ENCODE data around the gene ARL6IP1.
"Not testable (repeated sequence)": the region's sequence is repeated elsewhere in the genome, so short reads cannot be mapped to it uniquely, and the experiment has no call there.

Gene ARL6IP1

GRCh38 chr16:18767217-18767616 is 34.1 kb downstream of the ARL6IP1 start:
- H3K79me1 ChIP-seq (ENCODE audit: low read length); H2BK120ac ChIP-seq (ENCODE audit: low read depth, low read length); H3K23ac ChIP-seq (ENCODE audit: low read length); H4K5ac ChIP-seq (ENCODE audit: low read length); DNase-seq; H3K4me2 ChIP-seq (ENCODE audit: low read length); H3K9ac ChIP-seq (ENCODE audit: low read length); H3K27ac ChIP-seq (ENCODE audit: low read depth, low read length); H3K4ac ChIP-seq (ENCODE audit: low read depth, low read length); H3K4me1 ChIP-seq (ENCODE audit: control insufficient read depth, low read depth, low read length); H3K56ac ChIP-seq (ENCODE audit: low read length); H3K18ac ChIP-seq (ENCODE audit: low read length); H4K8ac ChIP-seq (ENCODE audit: low read depth, low read length); H3K36me3 ChIP-seq (ENCODE audit: control insufficient read depth, insufficient read depth, low read length); H2AK5ac ChIP-seq (ENCODE audit: low read length); H3K27me3 ChIP-seq (ENCODE audit: insufficient read depth, low read length, poor library complexity); H3K79me2 ChIP-seq (ENCODE audit: control insufficient read depth, insufficient read depth, low read length); H2BK15ac ChIP-seq (replicated peaks; ENCODE audit: low read depth); H2BK5ac ChIP-seq (ENCODE audit: low read length); H3K4me3 ChIP-seq (ENCODE audit: low read length): not testable (repeated sequence)
- WGBS (ENCODE audit: extremely low coverage, insufficient coverage, low lambda C conversion rate), result no CpG with 5 or more reads among the region's 7 CpGs

GRCh38 chr16:18762713-18763112 is 38.6 kb downstream of the ARL6IP1 start:
- H2BK15ac ChIP-seq (replicated peaks; ENCODE audit: low read depth); H3K4me2 ChIP-seq (ENCODE audit: low read length); DNase-seq; H3K4me1 ChIP-seq (ENCODE audit: control insufficient read depth, low read depth, low read length); H3K27me3 ChIP-seq (ENCODE audit: insufficient read depth, low read length, poor library complexity); H2BK5ac ChIP-seq (ENCODE audit: low read length); H3K4ac ChIP-seq (ENCODE audit: low read depth, low read length); H3K36me3 ChIP-seq (ENCODE audit: control insufficient read depth, insufficient read depth, low read length); H3K4me3 ChIP-seq (ENCODE audit: low read length); H3K79me2 ChIP-seq (ENCODE audit: control insufficient read depth, insufficient read depth, low read length); H3K18ac ChIP-seq (ENCODE audit: low read length); H3K23ac ChIP-seq (ENCODE audit: low read length); H3K56ac ChIP-seq (ENCODE audit: low read length); H3K9ac ChIP-seq (ENCODE audit: low read length); H3K79me1 ChIP-seq (ENCODE audit: low read length); H3K27ac ChIP-seq (ENCODE audit: low read depth, low read length); H4K5ac ChIP-seq (ENCODE audit: low read length); H4K8ac ChIP-seq (ENCODE audit: low read depth, low read length); H2AK5ac ChIP-seq (ENCODE audit: low read length); H2BK120ac ChIP-seq (ENCODE audit: low read depth, low read length): not testable (repeated sequence)
- WGBS (ENCODE audit: extremely low coverage, insufficient coverage, low lambda C conversion rate), result no CpG with 5 or more reads among the region's 5 CpGs

- not testable (repeated sequence) for H3K79me1 ChIP-seq (ENCODE audit: low read length); H2BK120ac ChIP-seq (ENCODE audit: low read depth, low read length); H4K5ac ChIP-seq (ENCODE audit: low read length); H2BK15ac ChIP-seq (replicated peaks; ENCODE audit: low read depth); H3K4me3 ChIP-seq (ENCODE audit: low read length); H3K23ac ChIP-seq (ENCODE audit: low read length); H3K9ac ChIP-seq (ENCODE audit: low read length); H3K79me2 ChIP-seq (ENCODE audit: control insufficient read depth, insufficient read depth, low read length); H4K8ac ChIP-seq (ENCODE audit: low read depth, low read length); H3K4me1 ChIP-seq (ENCODE audit: control insufficient read depth, low read depth, low read length); H3K27ac ChIP-seq (ENCODE audit: low read depth, low read length); H2BK5ac ChIP-seq (ENCODE audit: low read length); H3K18ac ChIP-seq (ENCODE audit: low read length); H3K36me3 ChIP-seq (ENCODE audit: control insufficient read depth, insufficient read depth, low read length); H3K27me3 ChIP-seq (ENCODE audit: insufficient read depth, low read length, poor library complexity); H3K4me2 ChIP-seq (ENCODE audit: low read length); H2AK5ac ChIP-seq (ENCODE audit: low read length); H3K4ac ChIP-seq (ENCODE audit: low read depth, low read length)
- no CpG with 5 or more reads among the region's 21 CpGs for WGBS (ENCODE audit: extremely low coverage, insufficient coverage, low lambda C conversion rate)
- DNase-seq, result peak; percentile 6
- peak overlapping the region; percentile 15 for H3K56ac ChIP-seq (ENCODE audit: low read length)
Measured at GRCh38 chr16:18759598-18760520, 41.5 kb downstream of the ARL6IP1 start.

GRCh38 chr16:18757960-18758660 is 43.2 kb downstream of the ARL6IP1 start:
- H3K4ac ChIP-seq (ENCODE audit: low read depth, low read length); H3K36me3 ChIP-seq (ENCODE audit: control insufficient read depth, insufficient read depth, low read length); H2BK5ac ChIP-seq (ENCODE audit: low read length); H3K79me1 ChIP-seq (ENCODE audit: low read length); H3K27me3 ChIP-seq (ENCODE audit: insufficient read depth, low read length, poor library complexity); H3K4me2 ChIP-seq (ENCODE audit: low read length); H2BK15ac ChIP-seq (replicated peaks; ENCODE audit: low read depth); H3K79me2 ChIP-seq (ENCODE audit: control insufficient read depth, insufficient read depth, low read length); H3K18ac ChIP-seq (ENCODE audit: low read length); H3K23ac ChIP-seq (ENCODE audit: low read length); H2AK5ac ChIP-seq (ENCODE audit: low read length); H3K4me3 ChIP-seq (ENCODE audit: low read length); H4K8ac ChIP-seq (ENCODE audit: low read depth, low read length); H3K27ac ChIP-seq (ENCODE audit: low read depth, low read length); H4K5ac ChIP-seq (ENCODE audit: low read length); H2BK120ac ChIP-seq (ENCODE audit: low read depth, low read length); H3K56ac ChIP-seq (ENCODE audit: low read length); H3K4me1 ChIP-seq (ENCODE audit: control insufficient read depth, low read depth, low read length); H3K9ac ChIP-seq (ENCODE audit: low read length); DNase-seq: not testable (repeated sequence)
- no CpG with 5 or more reads among the region's 10 CpGs for WGBS (ENCODE audit: extremely low coverage, insufficient coverage, low lambda C conversion rate)

- not testable (repeated sequence) for H3K27me3 ChIP-seq (ENCODE audit: insufficient read depth, low read length, poor library complexity); H3K4ac ChIP-seq (ENCODE audit: low read depth, low read length); H2BK120ac ChIP-seq (ENCODE audit: low read depth, low read length); DNase-seq; H3K4me3 ChIP-seq (ENCODE audit: low read length); H3K56ac ChIP-seq (ENCODE audit: low read length); H2BK15ac ChIP-seq (replicated peaks; ENCODE audit: low read depth); H3K4me2 ChIP-seq (ENCODE audit: low read length); H3K9ac ChIP-seq (ENCODE audit: low read length); H2BK5ac ChIP-seq (ENCODE audit: low read length); H3K4me1 ChIP-seq (ENCODE audit: control insufficient read depth, low read depth, low read length); H3K36me3 ChIP-seq (ENCODE audit: control insufficient read depth, insufficient read depth, low read length); H3K18ac ChIP-seq (ENCODE audit: low read length); H4K5ac ChIP-seq (ENCODE audit: low read length); H2AK5ac ChIP-seq (ENCODE audit: low read length); H3K79me1 ChIP-seq (ENCODE audit: low read length); H4K8ac ChIP-seq (ENCODE audit: low read depth, low read length); H3K27ac ChIP-seq (ENCODE audit: low read depth, low read length); H3K79me2 ChIP-seq (ENCODE audit: control insufficient read depth, insufficient read depth, low read length); H3K23ac ChIP-seq (ENCODE audit: low read length)
- no CpG with 5 or more reads among the region's 9 CpGs for WGBS (ENCODE audit: extremely low coverage, insufficient coverage, low lambda C conversion rate)
Measured at GRCh38 chr16:18756639-18757038, 44.7 kb downstream of the ARL6IP1 start.

Data from mesendoderm (in vitro differentiated cells).